ENCODE measurements around the gene SH3RF3.

SH3RF3 gene

DNA sequence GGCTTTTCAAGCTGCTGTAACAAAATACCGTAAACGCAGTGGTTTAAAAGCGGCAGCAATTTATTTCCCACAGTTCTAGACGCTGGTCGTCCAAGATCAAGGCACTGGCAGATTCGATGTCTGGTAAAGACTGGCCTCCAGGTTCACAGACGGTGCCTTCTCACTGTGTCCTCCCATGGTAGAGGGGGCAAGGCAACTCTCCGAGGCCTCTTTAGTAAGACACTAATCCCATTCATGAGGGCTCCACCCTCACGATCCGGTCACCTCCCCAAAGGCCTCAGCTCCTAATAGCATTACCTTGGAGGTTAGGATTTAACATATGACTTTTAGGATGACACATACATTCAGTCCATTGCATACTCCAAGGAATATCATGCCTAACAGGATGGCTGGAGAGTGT lies 117.2 kb downstream of the SH3RF3 start:
- no peak for TF ChIP-seq POLR2AphosphoS5 (IDR thresholded peaks at IDR 0.05; ENCODE audit: low read depth, low read length)
- no peak for TF ChIP-seq POLR2A (IDR thresholded peaks at IDR 0.05; ENCODE audit: low read depth, low read length)
- no peak for TF ChIP-seq PAX5 (IDR thresholded peaks at IDR 0.05; ENCODE audit: insufficient read depth, low read length, severe bottlenecking)
- TF ChIP-seq TAF1 (IDR thresholded peaks at IDR 0.05; ENCODE audit: low read depth, low read length): no peak
- no peak for TF ChIP-seq POU2F2 (IDR thresholded peaks at IDR 0.05; ENCODE audit: low read depth, low read length)
- TF ChIP-seq SPI1 (IDR thresholded peaks at IDR 0.05; ENCODE audit: low read depth, low read length): no peak
- no peak for DNase-seq (ENCODE audit: insufficient read length, low spot score)
- no peak for FAIRE-seq

GRCh38 chr2:109246616-109247015 lies 117.6 kb downstream of the SH3RF3 start:
- no peak for TF ChIP-seq PAX5 (IDR thresholded peaks at IDR 0.05; ENCODE audit: insufficient read depth, low read length, severe bottlenecking)
- no peak for TF ChIP-seq POLR2AphosphoS5 (IDR thresholded peaks at IDR 0.05; ENCODE audit: low read depth, low read length)
- TF ChIP-seq SPI1 (IDR thresholded peaks at IDR 0.05; ENCODE audit: low read depth, low read length): no peak
- no peak for TF ChIP-seq TAF1 (IDR thresholded peaks at IDR 0.05; ENCODE audit: low read depth, low read length)
- TF ChIP-seq POU2F2 (IDR thresholded peaks at IDR 0.05; ENCODE audit: low read depth, low read length): no peak
- no peak for TF ChIP-seq POLR2A (IDR thresholded peaks at IDR 0.05; ENCODE audit: low read depth, low read length)
- DNase-seq (ENCODE audit: insufficient read length, low spot score) (no peak), FAIRE-seq (no peak)

DNA sequence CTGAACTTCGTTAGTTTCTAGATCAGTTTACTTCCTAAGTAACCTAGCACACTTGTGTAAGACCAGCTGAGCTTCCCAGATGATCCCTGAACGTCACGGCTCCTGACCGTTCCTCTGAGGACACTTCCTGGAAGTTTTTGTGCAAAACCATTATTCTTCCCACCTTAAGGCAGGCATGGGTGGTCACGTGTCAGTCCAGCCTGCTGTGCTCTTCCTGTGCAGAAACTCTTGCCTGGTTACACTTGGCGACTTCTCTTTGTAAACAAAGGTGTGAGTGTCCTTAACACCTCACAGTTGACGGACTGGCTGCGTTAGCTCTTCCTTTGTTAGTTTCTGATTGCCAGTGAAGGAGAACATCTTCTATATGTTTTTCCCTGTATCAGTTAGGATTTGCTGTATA lies 118.3 kb downstream of the SH3RF3 start:
- DNase-seq (ENCODE audit: insufficient read length, low spot score) (no peak), FAIRE-seq (no peak)
- no peak for TF ChIP-seq SPI1 (IDR thresholded peaks at IDR 0.05; ENCODE audit: low read depth, low read length)
- TF ChIP-seq PAX5 (IDR thresholded peaks at IDR 0.05; ENCODE audit: insufficient read depth, low read length, severe bottlenecking): no peak
- TF ChIP-seq POU2F2 (IDR thresholded peaks at IDR 0.05; ENCODE audit: low read depth, low read length): no peak
- no peak for TF ChIP-seq POLR2A (IDR thresholded peaks at IDR 0.05; ENCODE audit: low read depth, low read length)
- TF ChIP-seq POLR2AphosphoS5 (IDR thresholded peaks at IDR 0.05; ENCODE audit: low read depth, low read length): no peak

DNA sequence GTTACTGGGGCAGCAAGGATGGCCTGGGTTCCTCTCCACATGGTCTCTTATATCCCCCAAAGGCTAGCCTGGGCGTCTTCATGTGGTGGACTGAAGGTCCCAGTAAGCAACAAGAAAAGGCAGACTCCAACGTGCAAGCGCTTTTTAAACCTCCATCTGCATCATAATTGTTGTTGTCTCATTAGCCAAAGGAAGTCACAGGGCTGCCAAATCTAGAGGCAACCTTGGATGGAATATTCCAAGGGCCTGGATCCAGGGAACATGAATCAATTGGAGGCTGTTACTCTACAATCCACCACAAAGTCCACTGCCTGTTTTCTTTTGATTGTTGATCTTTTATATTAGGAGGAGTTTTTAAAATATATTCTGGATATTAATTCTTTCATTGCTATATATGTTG lies 118.8 kb downstream of the SH3RF3 start:
- no peak for FAIRE-seq
- no peak for TF ChIP-seq SPI1 (IDR thresholded peaks at IDR 0.05; ENCODE audit: low read depth, low read length)
- TF ChIP-seq POLR2A (IDR thresholded peaks at IDR 0.05; ENCODE audit: low read depth, low read length): no peak
- no peak for TF ChIP-seq PAX5 (IDR thresholded peaks at IDR 0.05; ENCODE audit: insufficient read depth, low read length, severe bottlenecking)
- TF ChIP-seq TAF1 (IDR thresholded peaks at IDR 0.05; ENCODE audit: low read depth, low read length): no peak
- TF ChIP-seq POU2F2 (IDR thresholded peaks at IDR 0.05; ENCODE audit: low read depth, low read length): no peak
- no peak for DNase-seq (ENCODE audit: insufficient read length, low spot score)

DNA sequence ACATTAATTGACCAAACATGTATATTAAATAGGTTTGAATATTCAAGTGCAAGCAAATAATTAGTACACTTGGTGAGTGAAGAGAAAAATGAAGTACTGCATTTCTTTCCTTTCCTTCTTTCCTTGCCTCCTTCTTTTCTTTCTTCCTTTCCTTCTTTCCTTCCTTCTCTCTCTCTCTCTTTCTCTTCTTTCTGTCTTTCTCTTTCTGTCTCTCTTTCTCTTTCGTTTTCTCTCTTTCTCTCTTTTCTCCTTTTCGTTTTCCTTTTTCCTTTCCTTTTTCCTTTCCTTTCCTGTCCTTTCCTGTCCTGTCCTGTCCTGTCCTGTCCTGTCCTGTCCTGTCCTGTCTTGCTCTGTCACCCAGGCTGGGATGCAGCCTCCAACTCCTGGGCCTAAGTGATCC lies 119.6 kb downstream of the SH3RF3 start:
- no peak for TF ChIP-seq POLR2A (IDR thresholded peaks at IDR 0.05; ENCODE audit: low read depth, low read length)
- TF ChIP-seq POLR2AphosphoS5 (IDR thresholded peaks at IDR 0.05; ENCODE audit: low read depth, low read length): no peak
- TF ChIP-seq SPI1 (IDR thresholded peaks at IDR 0.05; ENCODE audit: low read depth, low read length): no peak
- no peak for TF ChIP-seq POU2F2 (IDR thresholded peaks at IDR 0.05; ENCODE audit: low read depth, low read length)
- no peak for TF ChIP-seq PAX5 (IDR thresholded peaks at IDR 0.05; ENCODE audit: insufficient read depth, low read length, severe bottlenecking)
- no peak for TF ChIP-seq TAF1 (IDR thresholded peaks at IDR 0.05; ENCODE audit: low read depth, low read length)
- DNase-seq (ENCODE audit: insufficient read length, low spot score): no peak
- FAIRE-seq: no peak

GRCh38 chr2:109253217-109253616 lies 124.2 kb downstream of the SH3RF3 start:
- TF ChIP-seq POLR2AphosphoS5 (IDR thresholded peaks at IDR 0.05; ENCODE audit: low read depth, low read length) (no peak), TAF1 (IDR thresholded peaks at IDR 0.05; ENCODE audit: low read depth, low read length) (no peak), POU2F2 (IDR thresholded peaks at IDR 0.05; ENCODE audit: low read depth, low read length) (no peak), SPI1 (IDR thresholded peaks at IDR 0.05; ENCODE audit: low read depth, low read length) (no peak), PAX5 (IDR thresholded peaks at IDR 0.05; ENCODE audit: insufficient read depth, low read length, severe bottlenecking) (no peak), POLR2A (IDR thresholded peaks at IDR 0.05; ENCODE audit: low read depth, low read length) (no peak)
- DNase-seq (ENCODE audit: insufficient read length, low spot score) (no peak), FAIRE-seq (no peak)

- TF ChIP-seq POU2F2 (IDR thresholded peaks at IDR 0.05; ENCODE audit: low read depth, low read length) (no peak), PAX5 (IDR thresholded peaks at IDR 0.05; ENCODE audit: insufficient read depth, low read length, severe bottlenecking) (no peak), TAF1 (IDR thresholded peaks at IDR 0.05; ENCODE audit: low read depth, low read length) (no peak), SPI1 (IDR thresholded peaks at IDR 0.05; ENCODE audit: low read depth, low read length) (peak; percentile 77), POLR2AphosphoS5 (IDR thresholded peaks at IDR 0.05; ENCODE audit: low read depth, low read length) (no peak), POLR2A (IDR thresholded peaks at IDR 0.05; ENCODE audit: low read depth, low read length) (no peak)
- FAIRE-seq (peak; percentile 55), DNase-seq (ENCODE audit: insufficient read length, low spot score) (no peak)
Observed at GRCh38 chr2:109254174-109254904, 125.3 kb downstream of the SH3RF3 start.

GRCh38 chr2:109255654-109256053 lies 126.6 kb downstream of the SH3RF3 start:
- 0 out of 2 replicates have a peak, but pooled peaks have one; percentile 38 for TF ChIP-seq SPI1 (IDR thresholded peaks at IDR 0.05; ENCODE audit: low read depth, low read length)
- no peak for TF ChIP-seq POLR2AphosphoS5 (IDR thresholded peaks at IDR 0.05; ENCODE audit: low read depth, low read length)
- DNase-seq (ENCODE audit: insufficient read length, low spot score) (no peak), FAIRE-seq (peak; percentile 31)

DNA sequence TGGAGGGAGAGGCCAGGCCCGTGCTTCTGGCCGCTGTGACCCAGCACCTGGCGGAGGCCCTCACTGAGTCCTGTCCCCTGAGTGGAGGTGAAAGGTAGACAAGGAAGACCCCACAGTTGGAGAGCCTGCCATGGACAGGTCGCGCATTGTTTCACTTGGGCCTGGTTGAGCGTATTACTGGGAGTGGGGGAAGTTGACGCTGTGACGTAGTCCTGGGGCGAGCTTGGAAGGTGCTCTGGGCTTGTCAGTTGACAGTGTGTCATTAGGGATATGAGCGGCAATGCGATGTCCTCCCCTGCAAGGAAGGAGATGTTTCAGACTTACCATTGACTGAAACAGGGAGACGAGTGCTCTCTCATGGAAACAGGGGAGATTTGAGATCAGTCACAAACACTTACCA lies 127.1 kb downstream of the SH3RF3 start:
- no peak for FAIRE-seq
- TF ChIP-seq POU2F2 (IDR thresholded peaks at IDR 0.05; ENCODE audit: low read depth, low read length) (no peak), POLR2A (IDR thresholded peaks at IDR 0.05; ENCODE audit: low read depth, low read length) (no peak), TAF1 (IDR thresholded peaks at IDR 0.05; ENCODE audit: low read depth, low read length) (no peak), PAX5 (IDR thresholded peaks at IDR 0.05; ENCODE audit: insufficient read depth, low read length, severe bottlenecking) (no peak), SPI1 (IDR thresholded peaks at IDR 0.05; ENCODE audit: low read depth, low read length) (no peak), POLR2AphosphoS5 (IDR thresholded peaks at IDR 0.05; ENCODE audit: low read depth, low read length) (no peak)
- no peak for DNase-seq (ENCODE audit: insufficient read length, low spot score)

- FAIRE-seq: no peak
- TF ChIP-seq POLR2AphosphoS5 (IDR thresholded peaks at IDR 0.05; ENCODE audit: low read depth, low read length): no peak
- TF ChIP-seq POLR2A (IDR thresholded peaks at IDR 0.05; ENCODE audit: low read depth, low read length): no peak
- no peak for TF ChIP-seq SPI1 (IDR thresholded peaks at IDR 0.05; ENCODE audit: low read depth, low read length)
- TF ChIP-seq TAF1 (IDR thresholded peaks at IDR 0.05; ENCODE audit: low read depth, low read length): no peak
- no peak for TF ChIP-seq POU2F2 (IDR thresholded peaks at IDR 0.05; ENCODE audit: low read depth, low read length)
- TF ChIP-seq PAX5 (IDR thresholded peaks at IDR 0.05; ENCODE audit: insufficient read depth, low read length, severe bottlenecking): no peak
Observed at GRCh38 chr2:109256921-109257320, 127.9 kb downstream of the SH3RF3 start.

More at GRCh38 chr2:109256921-109257320, 127.9 kb downstream of the SH3RF3 start:
- no peak for DNase-seq (ENCODE audit: insufficient read length, low spot score)
